ENCODE measurements around the gene YPEL2. TPM values are rescaled to one million over a fixed set of nuclear protein-coding genes. Genes with fewer than 3 reads are reported as not detected.

The YPEL2 gene
- total RNA-seq, 1 donor from 2014 or later, result 18.9 TPM

- H3K4me1 Mint-ChIP-seq (ENCODE audit: unreplicated experiment), result peaks cover 84% of the 10 kb centered on the region
- peak overlapping the region; percentile 84 for H3K27ac Mint-ChIP-seq (ENCODE audit: unreplicated experiment)
- no peaks in the 10 kb centered on the region for H3K27me3 Mint-ChIP-seq (ENCODE audit: unreplicated experiment)
- TF ChIP-seq CTCF (IDR thresholded peaks at IDR 0.05), result no peak
- no peak overlapping the region for H3K4me3 Mint-ChIP-seq (ENCODE audit: unreplicated experiment)
- no peaks in the 10 kb centered on the region for H3K9me3 Mint-ChIP-seq (ENCODE audit: unreplicated experiment)
- DNase-seq (ENCODE audit: extremely low spot score, unreplicated experiment), result no peak
- H3K36me3 Mint-ChIP-seq (ENCODE audit: unreplicated experiment), result peaks cover 29% of the 10 kb centered on the region
Observed at GRCh38 chr17:59356543-59357218, 25.2 kb downstream of the YPEL2 start.

GRCh38 chr17:59357219-59357697 lies 25.8 kb downstream of the YPEL2 start:
- H3K9me3 Mint-ChIP-seq (ENCODE audit: unreplicated experiment), result no peaks in the 10 kb centered on the region
- no peak for DNase-seq (ENCODE audit: extremely low spot score, unreplicated experiment)
- no peak for TF ChIP-seq CTCF (IDR thresholded peaks at IDR 0.05)
- no peak overlapping the region for H3K4me3 Mint-ChIP-seq (ENCODE audit: unreplicated experiment)
- H3K27ac Mint-ChIP-seq (ENCODE audit: unreplicated experiment), result peak overlapping the region; percentile 84
- H3K36me3 Mint-ChIP-seq (ENCODE audit: unreplicated experiment), result peaks cover 29% of the 10 kb centered on the region
- no peaks in the 10 kb centered on the region for H3K27me3 Mint-ChIP-seq (ENCODE audit: unreplicated experiment)
- H3K4me1 Mint-ChIP-seq (ENCODE audit: unreplicated experiment), result peaks cover 84% of the 10 kb centered on the region

GRCh38 chr17:59357929-59358328 lies 26.5 kb downstream of the YPEL2 start:
- Mint-ChIP-seq H3K27me3 (ENCODE audit: unreplicated experiment) (no peaks in the 10 kb centered on the region), H3K4me3 (ENCODE audit: unreplicated experiment) (no peak overlapping the region), H3K4me1 (ENCODE audit: unreplicated experiment) (peaks cover 84% of the 10 kb centered on the region), H3K27ac (ENCODE audit: unreplicated experiment) (peak overlapping the region; percentile 84), H3K9me3 (ENCODE audit: unreplicated experiment) (no peaks in the 10 kb centered on the region), H3K36me3 (ENCODE audit: unreplicated experiment) (peaks cover 28% of the 10 kb centered on the region)
- TF ChIP-seq CTCF (IDR thresholded peaks at IDR 0.05), result no peak
- DNase-seq (ENCODE audit: extremely low spot score, unreplicated experiment), result no peak

- Mint-ChIP-seq H3K36me3 (ENCODE audit: unreplicated experiment) (peaks cover 11% of the 10 kb centered on the region), H3K27ac (ENCODE audit: unreplicated experiment) (peak overlapping the region; percentile 88), H3K9me3 (ENCODE audit: unreplicated experiment) (no peaks in the 10 kb centered on the region), H3K4me3 (ENCODE audit: unreplicated experiment) (no peak overlapping the region), H3K27me3 (ENCODE audit: unreplicated experiment) (no peaks in the 10 kb centered on the region), H3K4me1 (ENCODE audit: unreplicated experiment) (peaks cover 77% of the 10 kb centered on the region)
- TF ChIP-seq CTCF (IDR thresholded peaks at IDR 0.05), result no peak
- DNase-seq (ENCODE audit: extremely low spot score, unreplicated experiment), result no peak
Observed at GRCh38 chr17:59361386-59361785, 29.9 kb downstream of the YPEL2 start.

DNA sequence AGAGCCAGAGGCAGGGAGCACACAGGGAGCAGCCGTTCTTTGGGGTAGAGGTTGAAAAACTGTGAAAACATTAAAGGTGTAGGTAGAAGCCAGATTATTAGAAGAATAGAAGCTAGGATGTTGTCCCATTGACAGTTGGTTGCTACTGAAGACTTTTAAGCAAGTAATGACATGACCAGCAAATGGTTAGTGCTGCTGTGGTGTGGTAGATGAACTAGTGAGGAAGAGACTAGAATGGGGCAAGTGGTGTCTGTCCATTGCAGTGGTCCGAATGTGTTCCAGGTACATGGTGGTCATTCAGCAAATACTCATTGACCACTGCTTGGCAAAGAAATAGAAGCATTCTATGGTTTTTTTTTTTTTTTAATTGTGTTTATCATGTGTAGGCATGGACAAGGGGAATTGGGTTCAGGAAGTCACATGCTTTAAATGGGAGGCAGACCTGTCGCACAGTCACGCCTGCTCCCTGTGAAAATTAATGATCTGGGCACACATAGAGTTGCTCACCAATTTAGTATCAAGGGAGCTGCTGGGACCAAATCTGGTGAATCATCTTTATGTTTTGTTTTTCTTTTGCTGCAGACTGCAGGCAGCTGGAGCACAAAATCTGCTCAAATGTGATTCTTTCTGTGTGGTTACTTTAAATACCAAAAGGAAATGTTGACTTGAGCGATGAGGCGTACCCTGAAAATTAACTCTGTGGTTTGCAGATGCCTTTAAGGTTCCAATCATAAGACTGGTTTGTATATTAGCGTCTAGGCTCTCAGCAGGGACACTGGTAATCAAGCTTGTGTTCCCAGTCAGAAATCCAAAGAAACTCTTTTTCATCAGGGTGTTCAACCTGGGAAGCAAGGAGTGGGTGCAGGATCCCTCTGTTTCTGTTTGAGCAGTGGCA lies 30.7 kb downstream of the YPEL2 start:
- no peak for TF ChIP-seq CTCF (IDR thresholded peaks at IDR 0.05)
- peak overlapping the region; percentile 34 for H3K4me3 Mint-ChIP-seq (ENCODE audit: unreplicated experiment)
- H3K27me3 Mint-ChIP-seq (ENCODE audit: unreplicated experiment), result no peaks in the 10 kb centered on the region
- no peaks in the 10 kb centered on the region for H3K9me3 Mint-ChIP-seq (ENCODE audit: unreplicated experiment)
- peaks cover 9% of the 10 kb centered on the region for H3K36me3 Mint-ChIP-seq (ENCODE audit: unreplicated experiment)
- peaks cover 77% of the 10 kb centered on the region for H3K4me1 Mint-ChIP-seq (ENCODE audit: unreplicated experiment)
- no peak for DNase-seq (ENCODE audit: extremely low spot score, unreplicated experiment)
- peak overlapping the region; percentile 88 for H3K27ac Mint-ChIP-seq (ENCODE audit: unreplicated experiment)
